Embryonic facial prominence (tissue), 1 donor: ENCODE results near the gene PAOX.
"Not testable (repeated sequence)": the region's sequence is repeated elsewhere in the genome, so short reads cannot be mapped to it uniquely, and the experiment has no call there.

Experiments
- DNase-seq: peaks from one replicate; pipeline ENCODE4 v3.0.0-alpha.2; 2016; ENCODE audit errors: extremely low spot score

Gene PAOX

GRCh38 chr10:133405844-133406527 lies 26.9 kb downstream of the PAOX start:
- no peak for DNase-seq

- no peak for DNase-seq
Measured at GRCh38 chr10:133411523-133412380, 32.7 kb downstream of the PAOX start.

- no peak for DNase-seq
Measured at GRCh38 chr10:133412381-133412711, 33.3 kb downstream of the PAOX start.

- DNase-seq: not testable (repeated sequence)
Measured at GRCh38 chr10:133414401-133414800, 35.3 kb downstream of the PAOX start.

- DNase-seq: no peak
Measured at GRCh38 chr10:133415752-133416151, 36.7 kb downstream of the PAOX start.

- no peak for DNase-seq
Measured at GRCh38 chr10:133418289-133418993, 39.4 kb downstream of the PAOX start.

GRCh38 chr10:133419211-133419950 lies 40.3 kb downstream of the PAOX start:
- DNase-seq: no peak

GRCh38 chr10:133420028-133420427 lies 41.0 kb downstream of the PAOX start:
- DNase-seq: no peak

- DNase-seq: no peak
Measured at GRCh38 chr10:133420579-133420978, 41.5 kb downstream of the PAOX start.

- no peak for DNase-seq
Measured at GRCh38 chr10:133421336-133422222, 42.5 kb downstream of the PAOX start.

GRCh38 chr10:133422223-133422806 lies 43.3 kb downstream of the PAOX start:
- no peak for DNase-seq

GRCh38 chr10:133422807-133423771 lies 44.0 kb downstream of the PAOX start:
- DNase-seq: no peak

GRCh38 chr10:133424102-133424501 lies 45.0 kb downstream of the PAOX start:
- not testable (repeated sequence) for DNase-seq

GRCh38 chr10:133424601-133425000 lies 45.5 kb downstream of the PAOX start, which contains the start of gene SPRN:
TSS of gene SPRN (minus strand) at chr10:133424625. CDS start at chr10:133423681, 944 bp downstream.
- not testable (repeated sequence) for DNase-seq

GRCh38 chr10:133429571-133429970 lies 50.5 kb downstream of the PAOX start:
- DNase-seq: not testable (repeated sequence)

GRCh38 chr10:133431888-133432613 lies 53.0 kb downstream of the PAOX start:
- not testable (repeated sequence) for DNase-seq

GRCh38 chr10:133432789-133433188 lies 53.7 kb downstream of the PAOX start:
- not testable (repeated sequence) for DNase-seq

GRCh38 chr10:133438711-133439273 lies 59.7 kb downstream of the PAOX start:
- no peak for DNase-seq
